KBM-7 (cell line): ENCODE measurements around the gene HEXA.
A peak's percentile ranks its signal among the peaks of the same experiment; 100 is the strongest.

Source experiments
- DNase-seq: peaks from one replicate; pipeline ENCODE4 v3.0.0-alpha.2; 2015
- in situ Hi-C: fragments of 300-500 bp; cut with MboI; formaldehyde crosslinking; loops from 2 replicates; pipeline ENCODE4 v1.14.3; 2020; ENCODE audit warnings: low sequenced_read_pairs, low pct_unique_long_range_greater_than_20kb, mixed read lengths

The HEXA gene

DNA sequence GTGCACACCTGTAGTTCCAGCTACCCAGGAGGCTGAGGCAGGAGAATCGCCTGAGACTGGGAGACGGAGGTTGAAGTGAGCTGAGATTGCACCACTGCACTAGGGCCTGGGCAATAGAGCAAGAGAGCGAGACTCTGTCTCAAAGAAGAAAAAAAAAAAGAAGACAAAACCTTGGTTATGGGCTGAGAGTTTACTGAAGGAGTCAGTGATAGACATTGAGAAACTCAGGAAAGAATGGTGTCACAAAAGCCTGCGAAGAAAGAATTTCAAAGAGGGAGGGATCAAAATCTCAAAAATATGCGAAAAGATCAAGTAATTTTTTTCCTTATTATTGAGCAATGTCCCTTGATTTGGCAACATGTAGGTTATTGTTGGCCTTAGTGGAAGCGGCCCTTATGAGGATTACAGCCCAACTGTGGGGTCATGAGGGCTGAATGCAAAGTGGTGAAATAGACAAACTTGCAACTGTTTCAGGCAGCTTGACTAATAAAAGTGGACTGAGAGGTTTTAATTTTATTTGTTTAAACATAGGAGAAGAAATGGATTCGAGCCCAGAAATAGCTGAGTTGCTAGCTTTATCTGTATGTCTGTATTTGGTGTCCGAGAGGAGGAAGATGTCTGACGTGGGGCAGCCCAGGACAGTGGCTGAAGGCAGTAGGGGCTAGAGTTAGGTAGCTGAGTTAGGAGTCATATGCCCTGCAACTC, 37.0 kb downstream of the HEXA start:
- DNase-seq, result no peak
- in situ Hi-C loops, result no loop called here

DNA sequence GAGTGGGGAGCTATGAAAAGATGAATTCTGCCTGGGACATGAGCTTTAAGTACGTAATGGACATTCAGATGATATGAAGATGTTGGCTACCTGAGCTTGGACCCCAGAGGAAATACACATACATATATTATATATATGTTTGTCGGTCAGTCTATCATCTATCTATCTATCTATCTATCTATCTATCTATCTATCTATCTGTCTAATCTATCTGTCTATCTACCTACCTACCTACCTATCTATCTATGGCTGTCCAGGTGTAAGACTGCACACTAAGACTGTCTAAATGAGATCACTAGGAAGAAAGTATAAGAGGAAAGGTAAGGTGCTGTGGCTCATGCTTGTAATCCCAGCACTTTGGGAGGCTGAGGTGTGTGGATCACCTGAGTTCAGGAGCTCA, 37.7 kb downstream of the HEXA start:
- DNase-seq, result no peak
- in situ Hi-C loops, result no loop called here

DNA sequence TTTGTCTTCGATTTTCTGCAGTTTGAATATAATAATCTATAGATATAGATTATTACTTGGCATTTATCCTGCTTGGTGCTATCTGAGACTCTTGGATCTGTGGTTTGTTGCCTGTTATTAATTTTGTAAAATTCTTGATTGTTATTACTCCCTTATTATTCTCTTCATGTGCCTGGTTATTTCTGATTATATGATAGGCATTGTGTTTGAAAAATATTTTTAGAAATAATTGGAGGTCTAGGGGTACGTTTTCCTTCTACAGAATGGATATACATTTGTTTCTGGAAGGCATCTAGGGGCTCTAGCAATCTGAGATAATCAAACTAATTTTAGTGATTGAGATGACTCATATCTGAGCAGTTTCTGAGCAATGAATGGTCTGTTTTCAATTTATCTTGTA, 41.0 kb downstream of the HEXA start:
- in situ Hi-C loops, result no loop called here
- DNase-seq, result no peak

DNA sequence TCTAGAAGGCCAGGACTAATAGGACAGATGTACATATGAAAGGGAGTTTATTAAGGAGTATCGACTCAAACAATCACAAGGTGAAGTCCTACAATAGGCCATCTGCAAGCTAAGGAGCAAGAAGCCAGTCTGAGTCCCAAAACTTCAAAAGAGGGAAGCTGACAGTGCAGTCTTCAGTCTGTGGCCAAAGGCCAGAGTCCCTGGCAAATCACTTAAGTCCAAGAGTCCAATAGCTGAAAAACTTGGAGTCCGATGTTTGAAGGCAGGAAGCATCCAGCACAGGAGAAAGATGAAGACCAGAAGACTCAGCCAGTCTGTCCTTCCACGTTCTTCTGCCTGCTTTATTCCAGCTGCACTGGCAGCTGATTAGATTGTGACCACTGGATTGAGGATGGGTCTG, 44.8 kb downstream of the HEXA start:
- no peak for DNase-seq
- in situ Hi-C loops, result no loop called here

DNA sequence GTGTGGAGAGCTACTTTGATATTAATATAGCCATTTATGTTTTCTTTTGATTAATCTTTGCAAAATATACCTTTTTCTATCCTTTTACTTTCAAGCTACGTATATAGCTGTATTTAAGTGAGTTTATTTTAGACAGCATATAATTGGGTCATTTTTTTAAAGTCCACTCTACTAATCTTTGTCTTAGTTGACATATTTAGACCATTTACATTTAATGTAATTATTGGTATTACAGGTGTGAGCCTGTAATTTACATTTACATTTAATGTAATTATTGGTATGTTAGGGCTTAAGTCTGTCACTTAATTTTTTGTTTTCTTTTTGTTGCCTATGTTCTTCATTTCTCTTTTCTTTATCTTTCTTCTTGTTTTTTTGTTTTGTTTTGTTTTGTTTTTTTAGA, 52.1 kb downstream of the HEXA start:
- in situ Hi-C loops, result no loop called here
- no peak for DNase-seq

DNA sequence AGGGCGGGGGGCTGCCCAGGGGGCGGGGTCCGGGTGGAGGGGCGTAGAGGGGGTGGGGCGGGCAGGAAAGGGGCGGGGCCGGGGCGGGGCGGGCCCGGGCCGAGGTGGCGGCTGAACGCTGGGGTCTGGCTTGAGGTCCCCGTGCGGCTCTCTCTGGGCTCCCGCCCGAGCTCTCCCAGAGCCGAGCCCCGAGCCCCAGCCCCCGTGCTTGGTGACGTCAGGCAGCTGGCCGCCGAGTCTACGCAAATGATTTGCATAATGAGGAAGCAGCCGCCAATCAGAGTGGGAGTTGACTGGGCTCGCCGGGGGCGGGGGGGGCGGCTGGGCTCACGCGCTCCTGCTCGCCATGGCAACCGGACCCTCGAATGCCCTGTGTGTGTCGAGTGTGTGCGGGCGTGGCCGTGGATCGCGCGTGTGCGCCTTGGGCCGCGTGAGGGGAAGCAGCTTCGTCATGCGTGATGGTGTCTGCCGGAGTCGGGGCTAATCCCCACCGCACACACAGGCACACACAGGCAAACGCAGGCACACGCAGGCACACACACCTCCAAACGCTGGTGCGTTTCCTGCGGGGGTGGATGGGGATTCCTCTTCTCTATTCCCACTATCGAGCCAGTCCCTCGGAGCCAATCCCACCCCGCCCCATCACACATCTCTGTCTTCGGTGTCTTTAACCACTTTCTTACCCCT, 55.7 kb downstream of the HEXA start, which contains the start of gene CELF6:
Gene CELF6 (minus strand): TSS at position 173 of the 687 bp plus-strand sequence. CDS start 283 bp downstream, outside the sequence.
- peak; percentile 98 for DNase-seq

DNA sequence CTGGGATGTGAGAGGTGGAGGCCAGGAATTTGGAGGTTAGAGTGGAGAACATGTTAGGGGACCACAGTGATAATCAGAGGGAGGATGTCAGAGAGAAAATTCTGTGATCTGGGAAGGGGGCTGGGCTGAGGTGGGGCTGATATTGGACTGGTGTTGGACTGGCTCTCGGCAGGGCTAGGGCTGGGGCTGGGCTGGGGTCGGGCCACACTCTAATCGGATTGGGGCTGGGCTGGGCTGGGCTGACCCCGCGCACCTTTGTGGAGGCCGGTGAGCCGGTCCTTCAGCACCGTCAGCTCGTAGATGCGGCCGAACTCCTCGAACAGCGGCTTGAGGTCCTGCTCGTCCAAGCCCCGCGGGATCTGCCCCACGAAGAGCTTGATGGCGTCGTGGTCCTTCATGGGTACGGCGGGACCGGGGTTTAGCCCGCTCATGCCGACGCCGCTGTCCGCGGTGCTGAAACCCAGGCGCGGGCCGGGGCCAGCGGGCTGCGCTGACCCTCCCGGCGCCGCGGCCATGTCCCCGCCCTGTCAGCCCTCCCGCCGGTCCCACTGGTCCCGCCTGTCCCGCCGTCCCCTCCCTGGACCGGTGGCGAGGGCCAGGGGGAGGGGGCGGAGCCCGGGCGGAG, 56.3 kb downstream of the HEXA start:
- DNase-seq, result peak; percentile 68
- in situ Hi-C loops, result no loop called here

More for the DNA sequence above, 55.7 kb downstream of the HEXA start, which contains the start of gene CELF6:
- in situ Hi-C loops, result no loop called here

DNA sequence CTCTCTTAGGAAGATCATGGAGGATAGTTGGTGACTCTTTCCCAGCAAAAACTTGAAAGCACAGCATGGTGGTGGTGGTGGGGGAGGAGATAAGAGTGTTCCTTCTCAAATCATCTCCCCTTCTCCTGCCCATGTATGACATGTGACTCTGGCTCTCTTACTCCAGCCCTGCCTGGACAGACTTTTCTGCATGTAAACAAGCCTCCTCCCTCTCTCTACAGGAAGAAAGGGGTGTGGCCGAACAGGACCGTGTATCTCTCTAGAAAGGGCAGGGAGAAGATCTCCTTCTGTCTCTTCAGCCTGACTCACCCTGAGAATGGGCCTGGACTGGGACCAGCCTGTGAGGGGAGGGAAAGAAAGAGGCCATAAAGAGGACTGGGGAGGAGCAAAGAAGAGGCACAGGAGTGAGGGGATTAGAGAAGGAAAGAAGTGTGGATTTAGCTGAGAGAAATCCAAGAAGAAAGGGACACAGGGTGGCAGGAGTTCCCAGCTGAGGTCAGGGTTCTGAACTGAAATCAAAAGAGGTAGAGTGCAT, 57.3 kb downstream of the HEXA start:
- in situ Hi-C loops, result no loop called here
- DNase-seq, result no peak

DNA sequence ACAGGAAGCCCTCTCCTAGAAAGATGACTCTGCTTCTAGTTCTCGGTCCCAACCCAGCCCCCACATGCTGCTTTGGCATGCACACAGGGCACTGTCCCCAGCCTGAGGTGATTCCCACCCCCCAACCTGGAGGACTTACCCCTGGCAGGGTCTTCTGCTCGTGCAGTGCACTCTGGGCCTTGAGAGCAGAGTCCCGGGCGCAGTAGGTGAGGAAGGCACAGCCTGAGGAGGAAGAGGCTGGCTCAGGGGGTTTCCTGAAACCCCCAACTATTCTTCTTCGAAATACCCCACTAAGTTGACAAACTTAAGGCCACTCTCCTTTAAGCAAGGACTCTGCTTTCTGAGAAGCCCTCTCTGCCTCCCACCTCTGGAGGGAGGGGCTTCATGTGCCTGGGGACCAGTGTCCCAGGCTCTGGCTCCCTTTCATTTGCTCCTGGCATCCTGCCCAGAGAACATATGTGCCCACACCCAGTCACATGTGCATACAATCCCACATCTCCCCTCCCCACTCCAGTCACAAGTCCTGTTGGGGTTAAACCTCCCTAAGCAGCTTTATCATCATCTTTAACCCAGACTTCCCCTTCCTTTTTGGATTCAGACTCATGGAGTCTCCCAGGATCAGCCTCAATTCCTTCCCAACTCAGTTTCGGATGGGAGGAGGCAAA, 60.0 kb downstream of the HEXA start:
- peak; percentile 29 for DNase-seq
- in situ Hi-C loops, result no loop called here

DNA sequence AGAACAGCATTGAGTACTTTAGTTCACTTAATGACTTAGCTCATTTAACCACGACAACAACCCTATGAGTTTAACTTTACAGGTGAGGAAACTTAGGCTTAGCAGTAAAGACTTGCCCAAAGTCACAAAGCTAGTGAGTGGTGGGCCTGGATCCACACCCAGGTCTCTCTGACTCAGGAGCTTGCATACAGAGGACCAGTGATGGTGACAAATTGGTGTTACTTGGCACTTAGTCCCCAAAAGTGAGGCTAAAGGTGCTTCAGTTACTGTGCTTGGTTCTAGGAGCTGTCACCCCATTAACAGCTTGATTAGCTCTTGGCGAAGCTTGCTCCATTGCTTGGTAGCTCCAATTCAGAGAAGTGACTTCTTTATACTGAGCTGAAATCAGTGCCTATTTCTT, 61.9 kb downstream of the HEXA start:
- in situ Hi-C loops, result no loop called here
- no peak for DNase-seq

DNA sequence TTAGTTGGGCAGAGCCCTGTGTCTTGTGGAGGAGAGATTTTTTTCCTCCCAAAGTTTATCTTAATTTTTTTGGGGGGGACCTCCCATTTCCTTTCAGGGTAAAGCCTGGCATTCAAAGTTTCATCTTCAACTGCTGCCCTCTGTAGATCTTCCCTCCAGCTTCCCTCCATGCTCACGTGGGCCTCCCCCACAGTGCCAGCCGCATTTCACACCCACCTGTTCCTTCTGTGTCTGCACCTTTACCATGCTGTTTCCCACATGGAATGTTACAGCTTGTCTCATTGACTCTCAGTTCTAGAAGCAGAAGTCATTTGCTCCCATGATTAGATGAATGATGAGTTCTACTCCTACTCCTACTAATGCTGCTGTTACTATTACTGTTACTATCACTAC, 62.4 kb downstream of the HEXA start:
- in situ Hi-C loops, result no loop called here
- DNase-seq, result no peak

DNA sequence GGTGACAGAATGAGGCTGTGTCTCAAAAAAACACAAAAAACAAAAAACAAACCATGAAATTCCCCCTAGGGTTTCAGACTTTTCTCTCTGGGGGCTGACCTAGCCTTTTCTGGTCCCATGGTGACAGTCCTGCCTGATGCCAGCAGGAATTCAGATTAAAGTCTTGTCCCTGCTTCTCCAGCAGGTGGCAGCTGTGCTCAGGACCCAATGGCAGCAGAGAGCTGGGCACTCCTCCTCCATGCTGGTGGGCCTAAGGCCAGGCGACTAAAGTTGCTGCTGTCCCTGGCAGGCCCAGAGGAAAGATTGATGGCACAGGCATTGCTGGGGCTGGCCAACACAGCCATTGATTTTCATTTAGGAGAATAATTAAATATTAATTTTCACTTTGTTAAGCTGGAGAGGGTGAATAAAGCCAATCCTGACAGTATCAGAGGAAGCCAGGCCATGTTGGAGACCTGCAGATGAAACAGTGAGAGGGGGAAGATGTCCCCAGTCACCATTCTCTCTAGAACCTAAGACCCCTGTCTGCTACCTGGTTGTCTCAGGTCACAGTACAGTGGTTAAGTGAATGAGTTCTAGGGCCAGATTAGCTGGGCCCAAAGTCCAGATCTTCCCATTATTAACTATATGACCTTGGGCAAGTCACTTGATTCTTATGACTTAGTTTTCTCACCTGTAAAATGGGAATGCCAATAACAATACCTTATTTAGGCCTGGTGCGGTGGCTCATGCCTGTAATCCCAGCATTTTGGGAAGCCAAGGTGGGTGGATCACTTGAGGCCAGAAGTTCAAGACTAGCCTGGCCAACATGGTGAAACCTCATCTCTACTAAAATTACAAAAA, 63.0 kb downstream of the HEXA start:
- in situ Hi-C loops, result no loop called here
- peak; percentile 86 for DNase-seq

DNA sequence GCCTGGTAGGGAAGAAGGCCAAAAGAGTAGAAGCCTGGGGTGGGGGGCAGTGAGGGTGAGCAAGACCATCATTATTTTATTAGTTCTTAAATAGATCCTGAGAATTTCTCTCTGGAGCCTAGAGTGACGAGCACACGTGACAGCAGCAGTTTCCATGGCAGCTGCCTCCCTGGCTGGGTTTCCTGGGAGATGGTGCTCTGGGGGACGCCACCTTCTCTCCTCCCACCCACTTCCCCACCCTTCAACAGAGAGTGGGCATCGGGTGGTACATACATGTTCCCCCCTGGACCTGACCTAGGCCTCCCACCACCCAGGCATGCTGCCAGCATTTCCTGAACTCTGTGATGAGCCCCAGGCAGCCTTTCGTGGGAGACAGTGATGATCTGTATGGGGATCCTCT, 68.8 kb downstream of the HEXA start:
- no peak for DNase-seq
- in situ Hi-C loops, result no loop called here

DNA sequence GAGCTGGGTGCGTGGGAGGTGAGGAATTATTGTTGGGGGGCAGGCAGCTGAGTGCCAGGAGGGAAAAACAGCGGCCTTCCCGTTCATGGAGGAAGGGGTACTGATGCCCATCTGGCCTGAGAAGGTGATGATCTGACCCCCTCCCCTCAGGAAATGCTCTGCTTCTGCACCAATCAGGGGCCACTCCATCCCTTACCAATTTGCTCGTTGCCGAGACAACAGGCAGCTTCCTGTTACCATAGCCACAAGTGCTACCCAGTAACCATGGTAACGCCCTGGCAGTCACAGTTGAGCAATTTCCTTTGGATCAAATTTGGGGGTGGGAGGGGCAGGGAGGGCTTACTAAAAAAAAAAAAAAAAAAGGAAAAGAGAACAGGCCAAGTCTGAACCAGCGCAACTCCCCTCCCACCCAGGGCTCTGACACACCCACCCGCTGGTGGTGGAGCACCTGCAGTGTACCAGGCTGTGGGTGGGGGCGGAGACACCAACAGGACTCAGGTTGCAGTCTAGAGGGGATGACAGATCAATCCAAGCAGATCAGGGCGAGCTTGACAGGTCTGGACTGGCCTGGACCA, 69.5 kb downstream of the HEXA start:
- peak; percentile 89 for DNase-seq
- in situ Hi-C loops, result no loop called here

DNA sequence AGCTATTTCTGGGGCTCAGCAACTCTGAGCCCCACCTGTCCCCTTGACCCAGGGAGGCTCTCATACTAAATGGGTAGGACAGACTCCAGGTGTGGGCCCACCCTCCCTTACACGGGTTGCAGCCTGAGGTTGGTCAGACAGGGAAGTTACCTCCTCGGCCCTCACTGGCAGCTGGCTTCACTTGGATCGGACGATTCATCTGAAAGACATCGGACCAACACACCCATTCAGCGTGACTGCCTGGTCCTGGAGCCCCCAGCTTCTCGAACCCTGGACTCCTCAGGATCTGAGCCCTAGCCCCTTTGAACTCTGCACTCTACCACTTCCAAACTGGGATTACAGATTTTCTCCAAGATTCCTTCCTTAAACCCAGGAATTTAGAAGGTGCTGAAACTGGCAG, 71.2 kb downstream of the HEXA start:
- in situ Hi-C loops, result no loop called here
- DNase-seq, result no peak

DNA sequence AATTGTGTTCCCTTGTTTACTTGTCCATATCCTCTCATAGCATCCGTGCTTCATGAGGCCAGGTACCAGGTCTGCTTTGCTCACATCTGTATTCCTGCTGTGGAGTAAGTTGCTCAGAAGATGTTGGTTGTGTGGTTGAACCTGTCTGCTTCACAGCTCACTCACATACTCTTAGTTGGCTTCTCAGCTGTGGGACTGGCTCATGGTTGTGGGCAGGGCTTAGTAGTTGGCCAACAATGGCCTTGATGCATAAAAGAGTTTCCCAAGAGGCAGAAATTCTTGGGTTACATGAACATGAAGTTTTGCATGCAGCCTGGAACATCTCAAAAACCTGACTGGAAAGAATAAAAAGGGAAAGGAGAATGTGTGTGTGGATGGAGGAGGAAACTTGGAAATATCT, 72.9 kb downstream of the HEXA start:
- in situ Hi-C loops, result no loop called here
- no peak for DNase-seq
